Nephron (organoid): ENCODE data around the gene OR5D14.

Experiments
- H3K27ac Mint-ChIP-seq, 3 experiments: 2 replicates each; pipeline ENCODE4 v1.8.0; 2020; ENCODE audit warnings: mixed read lengths in 3 of 3, mild to moderate bottlenecking in 2 of 3, moderate library complexity in 1 of 3
- H3K27me3 Mint-ChIP-seq: 2 replicates; pipeline ENCODE4 v1.8.0; 2021; ENCODE audit warnings: low read depth, mild to moderate bottlenecking, moderate library complexity, mixed read lengths
- H3K36me3 Mint-ChIP-seq: 2 replicates; pipeline ENCODE4 v1.8.0; 2020; ENCODE audit warnings: low read depth, mixed read lengths
- H3K4me1 Mint-ChIP-seq: 2 replicates; pipeline ENCODE4 v1.8.0; 2020; ENCODE audit warnings: mixed read lengths
- H3K4me3 Mint-ChIP-seq, 3 experiments: 2 replicates each; pipeline ENCODE4 v1.8.0; 2020; ENCODE audit warnings: mild to moderate bottlenecking in 3 of 3, mixed read lengths in 3 of 3, moderate library complexity in 2 of 3
- H3K9me3 Mint-ChIP-seq: 2 replicates; pipeline ENCODE4 v1.8.0; 2020; ENCODE audit warnings: mixed read lengths
- TF ChIP-seq, protein P1 (sequence below), 3 experiments: fragments of 200-600 bp; sonication (generic); IDR thresholded peaks; one replicate each; pipeline ENCODE4 v1.5.0; 2021; ENCODE audit warnings: antibody characterized with exemption in 3 of 3; ENCODE audit not compliant: unreplicated experiment in 3 of 3

The OR5D14 gene

DNA sequence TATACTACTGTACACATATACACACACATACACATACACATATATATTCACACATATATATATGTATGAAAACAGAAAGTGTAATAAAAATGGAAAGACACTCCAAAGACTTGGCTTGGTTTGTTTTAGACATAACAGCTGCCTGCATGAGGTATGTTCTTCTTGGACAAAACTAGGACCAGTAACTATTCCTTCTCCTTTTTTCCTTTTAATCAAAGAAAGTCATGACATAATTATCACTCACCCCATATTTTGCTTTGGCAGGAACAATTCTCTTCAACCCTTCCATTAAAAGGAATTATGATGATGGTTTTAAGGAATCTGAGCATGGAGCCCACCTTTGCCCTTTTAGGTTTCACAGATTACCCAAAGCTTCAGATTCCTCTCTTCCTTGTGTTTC, at the start of gene OR5D14:
TSS of gene OR5D14 (plus strand) at position 301 of the 400 bp plus-strand sequence. CDS start at position 301, 0 bp downstream.
- Mint-ChIP-seq H3K4me1 (no peaks in the 10 kb centered on the region), H3K27ac (no peak within 1 kb of the TSS), H3K36me3 (no peaks in the 10 kb centered on the region), H3K9me3 (peaks cover 26% of the 10 kb centered on the region), H3K27me3 (peaks cover 3% of the 10 kb centered on the region), H3K4me3 (no peak within 1 kb of the TSS)
- TF ChIP-seq, protein P1, sequence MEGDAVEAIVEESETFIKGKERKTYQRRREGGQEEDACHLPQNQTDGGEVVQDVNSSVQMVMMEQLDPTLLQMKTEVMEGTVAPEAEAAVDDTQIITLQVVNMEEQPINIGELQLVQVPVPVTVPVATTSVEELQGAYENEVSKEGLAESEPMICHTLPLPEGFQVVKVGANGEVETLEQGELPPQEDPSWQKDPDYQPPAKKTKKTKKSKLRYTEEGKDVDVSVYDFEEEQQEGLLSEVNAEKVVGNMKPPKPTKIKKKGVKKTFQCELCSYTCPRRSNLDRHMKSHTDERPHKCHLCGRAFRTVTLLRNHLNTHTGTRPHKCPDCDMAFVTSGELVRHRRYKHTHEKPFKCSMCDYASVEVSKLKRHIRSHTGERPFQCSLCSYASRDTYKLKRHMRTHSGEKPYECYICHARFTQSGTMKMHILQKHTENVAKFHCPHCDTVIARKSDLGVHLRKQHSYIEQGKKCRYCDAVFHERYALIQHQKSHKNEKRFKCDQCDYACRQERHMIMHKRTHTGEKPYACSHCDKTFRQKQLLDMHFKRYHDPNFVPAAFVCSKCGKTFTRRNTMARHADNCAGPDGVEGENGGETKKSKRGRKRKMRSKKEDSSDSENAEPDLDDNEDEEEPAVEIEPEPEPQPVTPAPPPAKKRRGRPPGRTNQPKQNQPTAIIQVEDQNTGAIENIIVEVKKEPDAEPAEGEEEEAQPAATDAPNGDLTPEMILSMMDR (IDR thresholded peaks at IDR 0.05; ENCODE audit: unreplicated experiment in 3 of 3): no peak

DNA sequence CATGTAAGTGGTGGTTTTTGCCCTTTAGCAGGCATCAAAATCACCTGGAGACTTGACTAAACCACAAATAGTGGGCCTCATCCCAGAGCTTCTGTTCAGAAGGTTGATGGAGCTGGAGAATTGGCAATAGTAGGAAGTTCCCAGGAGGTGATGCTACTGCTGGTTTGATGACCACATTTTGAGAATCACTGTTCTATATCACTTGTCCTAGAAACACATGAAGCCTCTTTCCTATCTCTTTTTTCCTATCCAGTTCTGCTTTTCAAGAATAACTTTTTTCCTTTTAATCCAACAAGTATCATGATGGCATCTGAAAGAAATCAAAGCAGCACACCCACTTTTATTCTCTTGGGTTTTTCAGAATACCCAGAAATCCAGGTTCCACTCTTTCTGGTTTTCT, 22.2 kb upstream of the OR5D14 start, which contains the start of gene OR5D13:
TSS of gene OR5D13 (plus strand) at position 301 of the 400 bp plus-strand sequence. CDS start at position 301, 0 bp downstream.
- H3K27ac Mint-ChIP-seq: no peak within 1 kb of the TSS
- H3K27me3 Mint-ChIP-seq: no peaks in the 10 kb centered on the region
- TF ChIP-seq, protein P1 (IDR thresholded peaks at IDR 0.05; ENCODE audit: unreplicated experiment in 3 of 3): no peak
- peaks cover 32% of the 10 kb centered on the region for H3K9me3 Mint-ChIP-seq
- no peak within 1 kb of the TSS for H3K4me3 Mint-ChIP-seq
- H3K36me3 Mint-ChIP-seq: no peaks in the 10 kb centered on the region
- H3K4me1 Mint-ChIP-seq: no peaks in the 10 kb centered on the region

DNA sequence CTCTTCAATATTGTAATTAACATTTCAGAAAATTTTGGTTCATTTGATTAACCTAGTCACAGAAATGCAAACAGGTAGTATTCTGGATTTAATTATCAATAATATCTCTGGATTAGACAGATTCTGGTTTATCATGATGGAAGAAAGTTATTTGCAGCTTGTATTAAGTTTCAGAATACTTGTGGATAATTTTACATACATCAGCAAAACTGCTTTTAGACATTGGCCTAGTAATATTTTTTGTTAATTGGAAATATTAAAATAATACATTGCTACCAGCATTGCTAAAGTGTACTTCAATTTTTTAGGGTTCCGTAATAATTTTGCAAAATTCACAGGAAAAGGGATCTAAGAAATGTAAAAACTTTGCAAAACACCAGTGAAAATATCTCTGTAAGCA, 3.8 kb upstream of the OR5D14 start:
- Mint-ChIP-seq H3K9me3 (peaks cover 17% of the 10 kb centered on the region), H3K36me3 (no peaks in the 10 kb centered on the region), H3K27me3 (peaks cover 3% of the 10 kb centered on the region), H3K4me3 (no peak overlapping the region), H3K4me1 (no peaks in the 10 kb centered on the region), H3K27ac (no peak overlapping the region)
- TF ChIP-seq, protein P1 (IDR thresholded peaks at IDR 0.05; ENCODE audit: unreplicated experiment in 3 of 3): no peak

DNA sequence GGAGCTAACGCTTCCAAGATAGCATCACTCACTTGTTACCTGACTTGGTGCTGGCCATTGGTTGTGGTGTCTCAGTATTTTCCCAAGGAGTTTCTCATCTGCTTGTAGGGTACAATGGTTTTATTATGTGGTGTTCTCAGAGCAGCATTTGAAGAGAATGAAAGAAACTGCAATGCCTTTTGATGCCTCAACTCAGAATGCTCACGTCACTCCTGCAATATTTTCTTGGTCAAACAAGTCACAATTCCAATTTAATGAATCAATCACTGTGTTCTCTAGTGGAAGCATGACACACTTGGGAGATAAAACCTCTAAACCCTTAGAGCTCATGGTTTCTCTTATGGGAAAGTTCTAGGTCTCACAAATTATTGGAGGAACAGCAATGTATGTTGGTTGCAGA, 2.0 kb upstream of the OR5D14 start:
- TF ChIP-seq, protein P1 (IDR thresholded peaks at IDR 0.05; ENCODE audit: unreplicated experiment in 3 of 3): no peak
- no peak overlapping the region for H3K27ac Mint-ChIP-seq
- H3K4me1 Mint-ChIP-seq: no peaks in the 10 kb centered on the region
- H3K27me3 Mint-ChIP-seq: peaks cover 3% of the 10 kb centered on the region
- peaks cover 11% of the 10 kb centered on the region for H3K9me3 Mint-ChIP-seq
- no peak overlapping the region for H3K4me3 Mint-ChIP-seq
- H3K36me3 Mint-ChIP-seq: no peaks in the 10 kb centered on the region

DNA sequence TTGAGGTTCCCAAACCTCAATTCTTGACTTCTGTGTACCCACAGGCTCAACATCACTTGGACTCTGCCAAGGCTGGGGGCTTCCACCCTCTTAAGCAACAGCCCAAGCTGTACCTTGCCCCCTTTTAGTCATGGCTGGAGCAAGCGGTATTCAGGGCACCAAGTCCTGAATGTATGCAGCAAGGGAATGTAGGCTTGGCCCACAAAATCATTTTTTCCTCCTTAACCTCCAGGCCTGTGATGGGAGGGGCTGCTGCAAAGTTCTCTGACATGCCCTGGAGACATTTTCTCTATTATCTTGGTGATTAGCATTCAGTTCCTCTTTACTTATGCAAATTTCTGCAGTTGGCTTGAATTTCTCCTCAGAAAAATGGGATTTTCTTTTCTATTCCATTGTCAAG, 10.9 kb downstream of the OR5D14 start:
- TF ChIP-seq, protein P1 (IDR thresholded peaks at IDR 0.05; ENCODE audit: unreplicated experiment in 3 of 3): no peak
- H3K9me3 Mint-ChIP-seq: peaks cover 39% of the 10 kb centered on the region
- H3K4me1 Mint-ChIP-seq: no peaks in the 10 kb centered on the region
- no peaks in the 10 kb centered on the region for H3K36me3 Mint-ChIP-seq
- H3K27me3 Mint-ChIP-seq: no peaks in the 10 kb centered on the region
- no peak overlapping the region for H3K27ac Mint-ChIP-seq
- no peak overlapping the region for H3K4me3 Mint-ChIP-seq

DNA sequence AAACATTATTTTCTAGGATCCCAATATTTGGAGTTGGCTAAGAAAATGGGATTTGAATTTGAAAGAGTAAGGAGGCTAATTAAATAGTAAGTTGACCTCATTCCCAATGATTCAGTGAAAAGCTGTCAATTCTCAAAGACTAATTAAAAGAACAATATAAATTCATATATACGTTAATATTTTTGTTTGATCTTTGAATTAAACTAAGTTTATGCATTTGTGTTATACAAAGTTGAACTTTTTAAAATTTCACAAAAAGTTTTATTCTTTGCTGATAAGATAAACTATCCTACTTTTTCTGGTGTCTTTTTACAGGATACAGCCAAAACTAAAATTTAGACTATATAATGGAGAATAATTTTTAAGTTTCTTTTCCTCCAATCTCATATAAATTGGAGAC, 15.7 kb downstream of the OR5D14 start, which contains the start of gene OR5L1:
TSS of gene OR5L1 (plus strand) at position 301 of the 400 bp plus-strand sequence. CDS start 100 bp downstream, outside the sequence.
- H3K27ac Mint-ChIP-seq: no peak within 1 kb of the TSS
- TF ChIP-seq, protein P1 (IDR thresholded peaks at IDR 0.05; ENCODE audit: unreplicated experiment in 3 of 3): no peak
- no peaks in the 10 kb centered on the region for H3K4me1 Mint-ChIP-seq
- no peak within 1 kb of the TSS for H3K4me3 Mint-ChIP-seq
- H3K36me3 Mint-ChIP-seq: no peaks in the 10 kb centered on the region
- no peaks in the 10 kb centered on the region for H3K27me3 Mint-ChIP-seq
- H3K9me3 Mint-ChIP-seq: peaks cover 39% of the 10 kb centered on the region
